DMS153 (cell line): ENCODE measurements around the gene AANAT.

Experiments used
- DNase-seq: peaks from one replicate; lab custom pipeline; 2025; lab: John Stamatoyannopoulos, UW

The AANAT gene

DNA sequence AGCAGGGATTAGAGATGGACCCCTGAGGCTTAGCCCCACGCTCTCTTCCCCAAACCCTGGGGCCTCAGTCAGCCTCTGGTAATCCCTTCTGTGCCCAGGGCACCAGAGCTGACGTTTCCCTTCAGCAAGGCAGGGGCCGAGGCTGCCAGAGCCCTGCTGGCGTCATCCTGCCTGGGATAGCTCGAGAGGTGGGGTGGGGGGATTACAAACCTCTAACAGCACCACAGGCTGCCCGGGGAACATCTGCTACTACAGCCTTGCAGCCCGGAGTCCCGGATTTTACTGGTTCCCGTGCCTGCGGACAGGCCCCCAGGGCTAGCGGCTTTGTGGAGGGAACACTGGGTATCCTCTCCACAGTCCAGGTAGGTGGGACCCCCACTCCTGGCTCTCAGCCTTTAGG is at the start of gene AANAT:
TSS of gene AANAT (plus strand) at position 238 of the 400 bp plus-strand sequence. CDS start 1,144 bp downstream, outside the sequence.
- no peak for DNase-seq

DNA sequence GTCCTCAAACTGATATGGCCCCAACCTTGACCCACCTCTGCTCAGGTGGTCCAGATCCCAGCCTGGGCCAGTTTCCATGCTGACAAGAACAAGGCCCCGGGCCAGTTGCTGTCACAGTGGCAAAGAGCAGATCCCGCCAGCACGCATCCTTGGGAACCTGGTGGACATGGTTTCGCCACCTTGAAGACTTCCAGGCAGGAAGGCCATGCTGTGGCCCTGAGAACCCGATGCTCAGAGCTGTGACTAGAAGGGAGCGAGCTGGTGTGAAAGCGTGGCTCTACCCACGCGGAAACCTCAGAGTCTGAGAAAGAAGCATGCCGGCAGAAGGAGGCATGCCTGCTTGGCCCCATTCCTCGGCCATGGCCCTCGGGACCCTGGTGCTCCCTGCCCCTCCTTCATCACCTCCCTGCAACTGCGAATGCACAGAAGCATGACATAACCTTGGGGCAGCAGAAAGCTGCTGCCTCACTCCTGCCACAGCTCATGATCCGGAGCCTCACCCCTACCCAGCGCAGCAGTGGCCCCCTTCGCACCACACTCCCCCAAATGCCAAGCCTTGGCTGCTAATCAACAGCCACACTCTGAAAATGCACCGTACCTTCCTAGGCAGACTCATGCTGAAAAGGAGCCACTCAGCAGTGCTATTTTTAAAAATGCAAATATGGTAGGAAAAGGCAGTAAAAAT is 47.7 kb upstream of the AANAT start:
- DNase-seq = no peak

DNA sequence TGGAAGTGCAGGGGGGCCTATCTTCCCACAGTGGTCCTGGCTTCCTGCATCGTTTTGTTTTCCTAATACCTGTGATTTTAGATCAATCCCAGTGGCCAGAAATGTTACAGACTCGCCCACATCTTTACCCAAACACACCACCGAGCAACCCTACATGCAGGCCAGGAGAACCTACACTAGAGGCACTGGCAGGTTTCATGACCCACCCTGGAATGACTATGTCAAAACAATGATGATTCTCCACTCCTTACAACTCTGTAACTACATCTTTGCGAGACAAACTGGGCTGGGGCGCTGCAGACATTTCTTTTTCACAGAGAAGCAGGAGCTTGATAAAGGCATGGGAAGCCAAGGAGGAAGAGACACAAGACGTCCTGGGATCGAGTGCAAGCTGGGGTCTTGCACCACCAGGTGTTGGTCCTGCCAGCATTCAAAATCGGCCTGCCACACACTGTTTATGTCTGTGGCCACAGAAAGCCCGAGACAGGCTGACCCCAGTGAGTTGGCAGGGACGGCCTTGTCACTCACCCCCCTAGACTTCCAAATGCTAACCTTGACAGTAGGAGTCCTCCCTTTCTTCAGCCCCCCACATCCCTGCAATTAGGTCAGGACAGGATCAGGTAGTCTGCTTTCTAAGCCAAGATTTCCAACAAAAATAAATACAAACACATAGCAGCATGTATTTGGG is 46.9 kb upstream of the AANAT start:
- no peak for DNase-seq

DNA sequence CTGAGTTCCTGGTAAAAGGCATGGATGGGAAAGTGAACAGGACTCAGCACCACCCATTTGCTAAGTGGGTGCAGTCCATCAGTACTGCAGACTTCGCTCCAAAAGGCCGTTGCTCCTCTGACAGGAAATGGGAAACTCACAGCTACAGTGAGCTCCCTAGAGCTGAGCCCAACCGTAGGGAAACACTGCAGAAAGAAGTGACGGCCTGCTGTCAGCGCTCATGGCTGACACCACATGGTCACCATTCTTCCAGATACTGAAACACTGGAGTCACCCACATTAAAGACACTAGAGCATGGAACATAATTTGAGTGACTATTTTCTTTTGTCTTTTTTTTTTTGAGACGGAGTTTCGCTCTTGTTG is 46.4 kb upstream of the AANAT start:
- DNase-seq = no peak

DNA sequence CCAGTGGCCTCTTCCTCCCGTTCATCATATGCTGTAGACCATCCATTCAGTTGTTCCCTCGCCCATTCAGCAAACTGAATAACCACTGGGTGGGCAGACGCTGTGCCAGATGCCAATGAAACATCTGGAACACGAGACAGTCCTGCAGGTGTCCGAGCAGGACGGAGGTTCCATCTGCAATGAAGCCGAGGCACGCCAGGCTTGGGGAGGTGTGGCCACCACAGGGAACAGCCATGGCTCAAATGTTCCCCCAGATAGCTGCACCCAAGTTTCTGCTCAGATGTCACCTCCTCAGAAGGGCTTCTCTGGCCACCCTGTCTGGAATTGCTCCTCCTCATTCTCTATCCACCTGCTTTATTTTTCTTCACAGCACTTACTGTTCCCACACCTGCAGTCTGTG is 45.0 kb upstream of the AANAT start:
- no peak for DNase-seq

DNA sequence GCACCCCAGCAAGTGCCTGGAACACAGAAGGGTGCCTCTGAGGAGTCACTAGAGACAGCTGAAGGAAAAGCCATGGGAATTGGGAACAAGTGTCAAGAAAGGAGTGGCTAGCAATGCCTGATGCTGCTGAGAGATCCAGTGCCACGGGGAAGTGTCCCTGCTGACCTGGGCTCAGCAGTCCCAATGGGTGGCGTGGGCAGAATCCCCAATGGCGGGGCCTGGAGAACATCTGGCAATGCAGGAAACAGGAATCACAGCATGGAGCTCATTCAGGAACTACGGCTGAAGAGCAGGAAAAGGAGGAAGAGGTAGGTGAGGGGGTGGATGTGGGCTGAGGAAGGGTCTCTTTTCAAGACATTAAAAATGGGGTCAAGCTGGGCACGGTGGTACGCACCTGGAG is 44.5 kb upstream of the AANAT start:
- DNase-seq = no peak

DNA sequence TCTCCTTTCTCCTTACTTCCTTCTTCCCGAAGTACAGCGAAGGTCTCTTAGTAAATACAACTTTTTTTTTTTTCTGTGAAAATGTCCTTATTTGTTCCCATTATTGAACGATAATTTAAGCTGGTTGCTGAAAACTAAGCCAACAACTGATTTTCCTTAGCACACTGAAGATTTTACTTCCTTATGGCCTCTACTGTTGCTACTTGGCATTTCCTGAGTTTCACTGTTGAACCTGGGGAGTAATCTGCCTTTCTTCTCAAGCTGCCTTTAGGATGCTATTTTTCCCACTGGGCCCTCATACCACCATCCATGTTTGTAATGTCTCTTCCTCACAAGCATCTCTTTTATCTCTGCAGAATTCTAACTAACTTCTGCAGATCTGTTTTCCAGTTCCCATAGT is 40.5 kb upstream of the AANAT start:
- no peak for DNase-seq

DNA sequence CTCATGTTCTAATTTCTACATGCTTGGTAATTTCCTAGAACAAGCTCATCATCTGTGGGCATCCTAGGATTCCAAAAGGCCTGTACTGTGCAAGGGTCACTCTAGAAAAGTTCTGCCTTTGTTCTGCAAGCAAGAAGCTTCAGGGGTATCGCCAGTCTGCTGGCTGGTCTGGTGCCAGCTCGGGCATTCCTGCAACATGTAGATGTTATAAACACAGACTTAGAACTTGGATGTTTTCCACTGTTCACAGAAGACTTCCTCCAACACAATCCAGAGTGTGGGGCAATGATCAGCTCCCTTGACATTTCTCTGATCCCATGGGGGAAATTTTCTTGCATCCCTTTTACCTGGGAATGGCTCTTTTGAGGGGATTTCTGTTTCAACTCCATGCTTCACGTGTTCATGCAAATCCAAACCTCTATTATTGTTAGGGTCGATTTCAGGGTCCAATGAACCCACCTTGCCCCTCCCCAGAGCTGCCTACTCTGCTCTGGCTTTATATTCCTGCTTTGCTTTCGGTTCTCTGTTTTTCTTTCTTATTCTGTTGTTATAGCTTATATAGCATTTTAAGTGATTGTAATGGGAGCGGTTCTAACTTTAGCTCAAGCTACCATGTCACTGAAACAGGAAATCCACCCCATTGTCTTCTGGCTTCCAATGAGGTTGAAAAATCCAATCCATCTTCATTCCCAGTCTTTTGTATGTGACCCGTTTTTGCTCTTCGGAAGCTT is 39.7 kb upstream of the AANAT start:
- DNase-seq = no peak

DNA sequence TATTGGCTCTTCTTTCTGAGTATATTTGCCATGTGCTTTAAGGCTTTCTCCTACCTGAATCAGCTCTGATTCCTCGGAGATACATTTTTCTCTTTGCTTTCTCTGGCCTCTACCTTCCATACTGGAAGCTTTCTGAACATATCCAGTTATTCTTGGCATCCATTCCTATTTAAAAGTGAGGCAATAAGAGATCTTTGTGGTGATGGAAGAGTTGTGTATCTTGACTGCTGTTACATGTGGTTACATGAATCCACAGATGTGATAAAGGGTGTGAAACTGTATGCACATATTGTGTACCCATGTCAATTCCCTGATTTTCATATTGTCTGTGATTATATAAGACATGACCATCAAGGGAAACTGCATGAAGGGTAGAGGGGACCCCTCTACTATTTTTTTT is 38.9 kb upstream of the AANAT start:
- no peak for DNase-seq

DNA sequence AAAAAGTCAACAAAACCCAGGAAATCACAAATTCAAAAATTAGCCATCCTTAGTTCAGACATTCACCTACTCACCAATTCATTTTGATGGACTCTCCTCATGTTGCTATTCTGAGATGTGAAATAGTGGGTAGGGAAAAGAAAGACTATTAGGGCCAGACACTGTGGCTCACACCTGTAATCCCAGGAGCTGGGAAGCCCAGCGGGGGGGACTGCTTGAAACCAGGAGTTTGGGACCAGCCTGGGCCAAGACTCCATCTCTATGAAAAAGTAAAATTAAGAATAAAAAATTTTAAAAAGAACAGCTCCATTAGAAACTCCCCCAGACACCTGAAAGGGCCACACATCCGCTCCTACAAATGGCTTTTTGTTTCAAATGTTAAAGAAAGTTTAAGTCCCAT is 35.9 kb upstream of the AANAT start:
- DNase-seq = no peak

DNA sequence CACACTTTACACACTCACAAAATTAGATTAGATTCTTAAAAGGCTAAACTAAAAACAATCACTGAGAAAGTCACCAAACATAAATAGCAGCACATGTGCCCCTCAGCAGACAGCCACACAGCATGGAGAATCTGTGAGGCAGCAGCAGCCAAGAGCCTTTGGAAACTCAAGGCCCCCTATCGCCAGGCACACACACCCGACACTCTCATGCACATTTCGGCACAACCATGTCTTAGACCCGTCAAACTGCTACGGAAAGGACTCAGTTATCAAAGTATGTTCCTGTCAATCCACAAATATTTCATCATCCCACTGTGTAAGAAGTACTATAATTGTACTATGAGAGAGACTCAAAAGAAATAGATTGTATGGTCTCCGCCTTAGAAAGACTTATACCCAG is 35.4 kb upstream of the AANAT start:
- DNase-seq = no peak

DNA sequence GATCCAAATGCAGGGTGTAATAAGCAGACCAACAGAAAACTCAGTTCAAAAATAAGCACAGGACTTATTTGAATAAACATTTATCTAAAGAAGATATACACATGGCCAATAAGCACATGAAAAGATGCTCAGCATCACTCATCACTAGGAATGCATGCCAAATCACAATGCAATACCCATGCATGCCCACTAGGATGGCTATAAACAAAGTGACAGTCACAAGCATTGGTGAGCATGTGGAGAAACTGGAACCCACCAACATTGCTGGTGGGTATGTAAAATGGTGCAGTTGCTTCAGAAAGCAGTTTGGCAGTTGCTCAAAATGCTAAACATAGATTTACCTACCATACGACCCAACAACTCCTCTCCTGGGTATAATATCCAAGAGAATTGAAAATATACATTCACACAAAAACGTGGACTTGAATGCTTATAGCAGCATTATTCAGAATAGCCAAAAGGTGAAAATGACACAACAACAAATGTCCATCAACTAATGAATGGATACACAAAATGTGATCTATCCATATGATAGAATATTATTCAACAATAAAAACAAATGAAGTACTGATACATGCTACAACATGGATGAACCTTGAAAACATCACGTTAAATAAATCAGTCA is 34.6 kb upstream of the AANAT start:
- DNase-seq = no peak

DNA sequence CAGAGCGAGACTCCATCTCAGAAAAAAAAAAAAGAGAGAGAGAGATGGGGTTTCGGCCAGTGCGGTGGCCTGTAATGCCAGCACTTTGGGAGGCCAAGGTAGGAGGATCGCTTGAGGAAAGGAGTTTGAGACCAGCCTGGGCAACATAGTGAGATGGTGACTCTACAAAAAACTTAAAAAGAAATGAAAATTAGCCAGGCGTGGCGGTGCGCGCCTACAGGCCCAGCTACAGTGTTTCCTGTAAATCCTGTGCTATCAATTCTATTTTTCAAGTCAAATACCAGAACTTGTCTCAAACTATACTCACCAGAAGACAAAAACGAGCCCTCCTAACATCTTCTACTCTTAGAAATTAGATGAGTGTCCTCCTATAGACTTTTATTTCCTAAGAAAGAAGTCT is 33.7 kb upstream of the AANAT start:
- no peak for DNase-seq

DNA sequence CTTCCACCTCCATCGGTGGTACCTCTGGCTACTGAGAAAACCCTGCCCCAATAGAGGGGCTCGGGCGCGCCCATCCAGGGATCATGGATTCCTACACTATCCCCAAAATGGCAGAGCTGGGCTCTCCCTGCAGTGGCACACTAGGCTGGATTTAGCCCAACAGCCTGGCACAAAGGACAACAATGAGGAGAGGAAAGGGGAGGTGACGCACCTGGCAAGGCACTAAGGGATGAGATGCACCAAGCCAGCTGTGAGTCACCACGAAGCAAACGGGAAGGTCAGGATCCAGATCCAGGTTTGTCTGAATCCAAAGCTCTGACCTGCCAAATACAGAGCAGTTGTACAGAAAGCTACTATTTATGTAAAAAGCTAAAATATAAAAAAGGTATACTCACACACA is 32.5 kb upstream of the AANAT start:
- no peak for DNase-seq

DNA sequence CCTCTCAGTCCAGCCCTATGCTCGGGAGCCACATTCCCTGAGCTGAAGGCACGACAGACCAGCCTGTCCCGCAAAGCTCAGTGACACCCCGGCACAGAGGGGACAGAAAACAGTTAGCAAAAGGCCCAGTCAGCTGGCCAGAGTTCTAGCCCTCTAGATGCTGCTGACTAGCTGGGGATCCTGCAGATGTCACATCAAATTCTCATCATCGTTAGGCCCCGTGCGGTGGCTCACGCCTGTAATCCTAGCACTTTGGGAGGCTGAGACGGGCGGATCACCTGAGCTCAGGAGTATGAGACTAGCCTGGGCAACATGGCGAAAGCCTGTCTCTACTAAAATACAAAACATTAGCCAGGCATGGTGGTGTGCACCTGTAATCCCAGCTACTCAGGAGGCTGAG is 31.7 kb upstream of the AANAT start:
- no peak for DNase-seq

DNA sequence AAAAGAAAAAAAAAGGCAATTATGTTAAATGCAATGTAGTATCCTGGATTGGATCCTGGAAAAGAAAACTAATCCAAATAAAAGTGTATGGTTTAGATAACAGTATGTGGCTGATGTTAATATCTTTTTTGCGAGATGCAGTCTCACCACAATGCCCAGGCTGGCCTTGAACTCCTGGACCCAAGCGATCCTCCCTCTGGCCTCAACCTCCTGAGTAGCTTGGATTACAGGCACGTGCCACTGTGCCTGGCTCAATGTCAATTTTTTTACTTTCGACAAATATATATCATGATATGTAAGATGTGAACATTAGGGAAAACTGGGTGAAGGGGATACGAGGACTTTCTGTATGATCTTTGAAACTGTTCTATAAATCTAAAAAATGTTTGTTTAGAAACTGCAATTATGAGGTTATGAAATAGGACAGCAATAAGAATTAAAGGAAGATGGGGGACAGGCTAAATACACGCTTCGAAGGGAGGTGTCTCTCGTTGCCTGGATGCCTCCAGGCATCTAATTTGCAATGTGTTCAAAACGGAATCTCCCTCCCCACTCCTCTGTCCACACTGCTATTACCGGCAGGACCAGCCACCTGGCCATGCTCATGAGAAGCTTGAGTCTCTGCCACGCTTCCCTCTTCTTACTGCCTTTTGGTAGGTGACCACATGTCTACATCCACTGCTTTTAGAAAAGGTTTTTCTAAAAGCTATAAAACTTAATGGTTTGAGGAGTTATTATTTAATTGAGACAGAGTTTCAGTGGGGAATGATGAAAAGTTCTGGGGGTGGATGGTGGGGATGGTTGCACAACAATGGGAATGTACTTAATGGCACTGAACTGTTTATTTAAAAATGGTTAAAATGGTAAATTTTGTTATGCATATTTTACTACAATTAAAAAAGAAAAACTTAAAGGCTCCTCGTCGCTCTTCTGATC is 29.7 kb upstream of the AANAT start:
- DNase-seq = no peak

DNA sequence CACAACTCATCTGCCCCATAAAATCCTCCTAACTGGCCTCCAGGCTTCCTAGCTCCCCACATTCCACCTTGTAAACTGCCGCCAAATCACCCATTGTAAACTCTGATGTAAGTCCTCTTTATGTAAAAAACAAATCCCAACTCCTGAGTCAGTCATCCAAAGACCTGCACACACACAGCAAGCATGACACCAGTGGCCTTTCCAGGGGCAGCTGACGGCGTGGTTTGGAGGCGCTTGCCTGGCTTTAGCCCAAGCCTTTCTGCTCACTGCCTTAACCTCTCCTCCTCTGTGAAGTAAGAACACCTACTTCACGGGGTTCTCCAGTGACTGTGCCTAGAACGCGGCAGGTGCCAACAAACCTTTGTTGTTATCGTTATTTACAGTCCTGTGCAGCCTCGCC is 28.5 kb upstream of the AANAT start:
- no peak for DNase-seq

DNA sequence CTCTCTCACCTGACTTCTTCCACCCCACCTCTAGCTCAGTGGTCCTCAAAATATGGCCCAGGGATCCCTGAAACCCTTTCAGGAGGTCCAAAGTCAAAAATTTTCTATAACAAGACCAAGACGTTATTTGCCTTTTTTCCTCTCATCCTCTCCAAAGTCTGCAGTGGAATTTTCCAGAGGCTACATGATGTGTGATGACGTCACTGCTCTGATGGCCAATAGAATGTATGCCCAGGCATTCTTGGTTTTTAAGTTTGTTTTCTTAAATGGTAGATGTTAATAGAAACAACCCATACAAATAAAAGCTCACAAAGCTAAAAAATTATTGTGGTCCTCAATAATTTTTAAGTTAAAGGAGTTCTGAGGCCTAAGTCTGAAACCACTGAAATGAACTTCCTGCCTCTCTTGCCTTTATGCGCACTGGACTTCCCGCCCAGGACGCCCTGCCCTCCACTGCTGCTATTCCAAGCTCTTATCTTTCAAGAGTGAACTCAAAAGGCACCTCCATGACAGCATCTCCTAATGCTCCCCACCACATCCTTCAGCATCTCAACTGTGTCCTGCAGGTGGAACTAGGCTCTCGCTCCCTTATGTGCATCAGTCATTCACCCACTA is 28.0 kb upstream of the AANAT start:
- DNase-seq = no peak

DNA sequence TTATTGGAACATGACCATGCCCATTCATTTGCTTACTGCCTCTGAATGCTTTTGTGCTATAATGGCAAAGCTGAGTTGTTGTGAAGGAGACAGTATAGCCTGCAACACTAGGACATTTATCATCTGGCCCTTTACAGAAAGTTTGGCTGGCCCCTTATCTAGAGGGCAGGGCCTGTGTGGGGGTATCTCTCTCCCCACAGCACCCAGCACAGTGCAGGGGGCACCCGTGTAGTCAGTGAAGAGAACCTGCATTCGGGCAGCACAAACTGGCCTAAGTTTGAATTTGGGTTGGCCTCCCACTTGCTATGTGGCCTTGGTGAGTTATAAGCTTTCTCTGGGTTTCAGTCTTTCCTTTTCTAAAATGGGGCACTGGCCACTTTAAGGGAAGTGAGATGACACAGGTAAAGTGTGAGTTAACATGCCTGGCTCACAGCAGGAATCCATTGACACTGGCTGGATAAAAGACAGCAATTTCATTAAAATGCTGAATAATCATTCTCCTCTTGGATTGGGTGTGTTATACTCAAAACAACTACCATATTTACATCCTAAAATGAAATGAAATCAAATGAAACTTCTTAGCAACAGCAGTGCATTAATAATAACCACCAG is 26.5 kb upstream of the AANAT start:
- no peak for DNase-seq

DNA sequence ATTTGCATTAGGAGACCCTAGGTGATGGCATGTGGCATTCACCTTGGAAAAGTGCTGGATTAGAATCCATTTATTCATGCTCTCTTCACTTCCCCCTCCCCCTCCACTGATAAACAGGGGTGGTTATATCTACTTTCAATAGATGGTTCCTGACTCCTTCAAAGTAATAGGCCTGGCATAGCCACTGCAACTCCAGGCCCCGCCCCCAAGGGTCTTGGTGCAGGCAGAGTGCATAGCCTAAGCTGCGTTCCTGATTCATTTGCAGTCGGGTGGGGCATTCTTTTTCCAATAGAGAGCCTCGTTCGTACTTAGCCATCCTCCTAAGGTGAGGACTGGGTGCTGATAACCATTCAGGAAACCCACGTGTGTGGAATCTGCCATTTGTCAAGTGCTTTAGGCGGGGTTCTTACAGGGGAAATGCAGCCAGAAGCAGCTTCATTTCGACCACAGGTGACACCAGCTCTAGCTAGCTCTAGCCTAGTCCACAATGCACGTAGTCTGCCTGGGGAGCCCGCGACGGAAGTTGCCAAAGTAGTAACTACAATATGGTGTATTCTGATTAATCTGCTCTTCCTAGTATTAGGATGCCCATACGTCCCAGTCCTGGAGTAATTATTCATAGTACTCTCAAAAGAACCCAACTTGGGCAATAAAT is 25.6 kb upstream of the AANAT start:
- DNase-seq = no peak
